ENCODE data around the gene IGFL1.
A peak's percentile ranks its signal among the peaks of the same experiment; 100 is the strongest.

- TF ChIP-seq POLR2A (IDR thresholded peaks at IDR 0.05; ENCODE audit: borderline replicate concordance, extremely low read depth, insufficient read depth, insufficient read length) (no peak), MAX (IDR thresholded peaks at IDR 0.05) (no peak), CEBPB (IDR thresholded peaks at IDR 0.05; ENCODE audit: low read depth) (no peak), FOSL1 (IDR thresholded peaks at IDR 0.05; ENCODE audit: low read depth) (no peak), YY1 (IDR thresholded peaks at IDR 0.05; ENCODE audit: extremely low read depth, insufficient replicate concordance, low read depth, low read length) (no peak), EZH2phosphoT487 (IDR thresholded peaks at IDR 0.05; ENCODE audit: borderline replicate concordance) (no peak), ELF1 (IDR thresholded peaks at IDR 0.05; ENCODE audit: borderline replicate concordance, low read depth) (no peak), POLR2AphosphoS5 (IDR thresholded peaks at IDR 0.05; ENCODE audit: low read depth, low read length) (no peak), JUND (IDR thresholded peaks at IDR 0.05) (no peak), SP1 (IDR thresholded peaks at IDR 0.05; ENCODE audit: low read depth) (no peak)
- TF ChIP-seq, protein P1, sequence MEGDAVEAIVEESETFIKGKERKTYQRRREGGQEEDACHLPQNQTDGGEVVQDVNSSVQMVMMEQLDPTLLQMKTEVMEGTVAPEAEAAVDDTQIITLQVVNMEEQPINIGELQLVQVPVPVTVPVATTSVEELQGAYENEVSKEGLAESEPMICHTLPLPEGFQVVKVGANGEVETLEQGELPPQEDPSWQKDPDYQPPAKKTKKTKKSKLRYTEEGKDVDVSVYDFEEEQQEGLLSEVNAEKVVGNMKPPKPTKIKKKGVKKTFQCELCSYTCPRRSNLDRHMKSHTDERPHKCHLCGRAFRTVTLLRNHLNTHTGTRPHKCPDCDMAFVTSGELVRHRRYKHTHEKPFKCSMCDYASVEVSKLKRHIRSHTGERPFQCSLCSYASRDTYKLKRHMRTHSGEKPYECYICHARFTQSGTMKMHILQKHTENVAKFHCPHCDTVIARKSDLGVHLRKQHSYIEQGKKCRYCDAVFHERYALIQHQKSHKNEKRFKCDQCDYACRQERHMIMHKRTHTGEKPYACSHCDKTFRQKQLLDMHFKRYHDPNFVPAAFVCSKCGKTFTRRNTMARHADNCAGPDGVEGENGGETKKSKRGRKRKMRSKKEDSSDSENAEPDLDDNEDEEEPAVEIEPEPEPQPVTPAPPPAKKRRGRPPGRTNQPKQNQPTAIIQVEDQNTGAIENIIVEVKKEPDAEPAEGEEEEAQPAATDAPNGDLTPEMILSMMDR (IDR thresholded peaks at IDR 0.05 in 2 of 3, conservative IDR thresholded peaks at IDR 0.05 in 1 of 3; ENCODE audit: borderline replicate concordance in 1 of 3, insufficient read depth in 1 of 3, low read depth in 2 of 3, low read length in 2 of 3) = no peak
- TF ChIP-seq, protein P2, sequence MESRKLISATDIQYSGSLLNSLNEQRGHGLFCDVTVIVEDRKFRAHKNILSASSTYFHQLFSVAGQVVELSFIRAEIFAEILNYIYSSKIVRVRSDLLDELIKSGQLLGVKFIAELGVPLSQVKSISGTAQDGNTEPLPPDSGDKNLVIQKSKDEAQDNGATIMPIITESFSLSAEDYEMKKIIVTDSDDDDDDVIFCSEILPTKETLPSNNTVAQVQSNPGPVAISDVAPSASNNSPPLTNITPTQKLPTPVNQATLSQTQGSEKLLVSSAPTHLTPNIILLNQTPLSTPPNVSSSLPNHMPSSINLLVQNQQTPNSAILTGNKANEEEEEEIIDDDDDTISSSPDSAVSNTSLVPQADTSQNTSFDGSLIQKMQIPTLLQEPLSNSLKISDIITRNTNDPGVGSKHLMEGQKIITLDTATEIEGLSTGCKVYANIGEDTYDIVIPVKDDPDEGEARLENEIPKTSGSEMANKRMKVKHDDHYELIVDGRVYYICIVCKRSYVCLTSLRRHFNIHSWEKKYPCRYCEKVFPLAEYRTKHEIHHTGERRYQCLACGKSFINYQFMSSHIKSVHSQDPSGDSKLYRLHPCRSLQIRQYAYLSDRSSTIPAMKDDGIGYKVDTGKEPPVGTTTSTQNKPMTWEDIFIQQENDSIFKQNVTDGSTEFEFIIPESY (IDR thresholded peaks at IDR 0.05; ENCODE audit: extremely low read depth, insufficient replicate concordance, low read length) = no peak
- TF ChIP-seq, protein P3, sequence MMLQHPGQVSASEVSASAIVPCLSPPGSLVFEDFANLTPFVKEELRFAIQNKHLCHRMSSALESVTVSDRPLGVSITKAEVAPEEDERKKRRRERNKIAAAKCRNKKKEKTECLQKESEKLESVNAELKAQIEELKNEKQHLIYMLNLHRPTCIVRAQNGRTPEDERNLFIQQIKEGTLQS (IDR thresholded peaks at IDR 0.05) = no peak
- TF ChIP-seq, protein P4, sequence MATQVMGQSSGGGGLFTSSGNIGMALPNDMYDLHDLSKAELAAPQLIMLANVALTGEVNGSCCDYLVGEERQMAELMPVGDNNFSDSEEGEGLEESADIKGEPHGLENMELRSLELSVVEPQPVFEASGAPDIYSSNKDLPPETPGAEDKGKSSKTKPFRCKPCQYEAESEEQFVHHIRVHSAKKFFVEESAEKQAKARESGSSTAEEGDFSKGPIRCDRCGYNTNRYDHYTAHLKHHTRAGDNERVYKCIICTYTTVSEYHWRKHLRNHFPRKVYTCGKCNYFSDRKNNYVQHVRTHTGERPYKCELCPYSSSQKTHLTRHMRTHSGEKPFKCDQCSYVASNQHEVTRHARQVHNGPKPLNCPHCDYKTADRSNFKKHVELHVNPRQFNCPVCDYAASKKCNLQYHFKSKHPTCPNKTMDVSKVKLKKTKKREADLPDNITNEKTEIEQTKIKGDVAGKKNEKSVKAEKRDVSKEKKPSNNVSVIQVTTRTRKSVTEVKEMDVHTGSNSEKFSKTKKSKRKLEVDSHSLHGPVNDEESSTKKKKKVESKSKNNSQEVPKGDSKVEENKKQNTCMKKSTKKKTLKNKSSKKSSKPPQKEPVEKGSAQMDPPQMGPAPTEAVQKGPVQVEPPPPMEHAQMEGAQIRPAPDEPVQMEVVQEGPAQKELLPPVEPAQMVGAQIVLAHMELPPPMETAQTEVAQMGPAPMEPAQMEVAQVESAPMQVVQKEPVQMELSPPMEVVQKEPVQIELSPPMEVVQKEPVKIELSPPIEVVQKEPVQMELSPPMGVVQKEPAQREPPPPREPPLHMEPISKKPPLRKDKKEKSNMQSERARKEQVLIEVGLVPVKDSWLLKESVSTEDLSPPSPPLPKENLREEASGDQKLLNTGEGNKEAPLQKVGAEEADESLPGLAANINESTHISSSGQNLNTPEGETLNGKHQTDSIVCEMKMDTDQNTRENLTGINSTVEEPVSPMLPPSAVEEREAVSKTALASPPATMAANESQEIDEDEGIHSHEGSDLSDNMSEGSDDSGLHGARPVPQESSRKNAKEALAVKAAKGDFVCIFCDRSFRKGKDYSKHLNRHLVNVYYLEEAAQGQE (IDR thresholded peaks at IDR 0.05; ENCODE audit: low read depth) = peak; percentile 97
These were observed 11.4 kb upstream of the IGFL1 start for GRCh38 chr19:46218160-46218559.
